KMS-11 (cell line): ENCODE data around the gene MT1X.
"Not testable (repeated sequence)": the region's sequence is repeated elsewhere in the genome, so short reads cannot be mapped to it uniquely, and the experiment has no call there.

Experiments
- H2AFZ ChIP-seq: fragments of 200-600 bp; sonication (generic); 2 replicates; pipeline ENCODE4 v1.6.1; 2016; ENCODE audit warnings: antibody characterized with exemption, mixed run types, low read depth
- H3K27ac ChIP-seq: fragments of 200-600 bp; sonication (generic); 2 replicates; pipeline ENCODE4 v1.6.1; 2016; ENCODE audit warnings: mild to moderate bottlenecking, mixed run types
- H3K27me3 ChIP-seq: fragments of 200-600 bp; sonication (generic); 2 replicates; pipeline ENCODE4 v1.6.1; 2017; ENCODE audit warnings: mild to moderate bottlenecking, low read depth, mixed run types, moderate library complexity; ENCODE audit not compliant: insufficient read depth
- H3K36me3 ChIP-seq: fragments of 200-600 bp; sonication (generic); 2 replicates; pipeline ENCODE4 v1.6.1; 2017; ENCODE audit warnings: mild to moderate bottlenecking, mixed run types; ENCODE audit not compliant: insufficient read depth
- H3K4me1 ChIP-seq: fragments of 200-600 bp; sonication (generic); 2 replicates; pipeline ENCODE4 v1.6.1; 2016; ENCODE audit warnings: mild to moderate bottlenecking, low read depth, mixed run types; ENCODE audit not compliant: poor library complexity, severe bottlenecking
- H3K4me2 ChIP-seq: fragments of 200-600 bp; sonication (generic); 2 replicates; pipeline ENCODE4 v1.7.0; 2016; ENCODE audit warnings: mild to moderate bottlenecking, mixed run types
- H3K4me3 ChIP-seq: fragments of 200-600 bp; sonication (generic); IDR thresholded peaks from 2 replicates; pipeline ENCODE4 v1.6.1; 2017; ENCODE audit warnings: low read depth, low read length, mixed read lengths; ENCODE audit not compliant: insufficient read depth
- H3K79me2 ChIP-seq: fragments of 200-600 bp; sonication (generic); 2 replicates; pipeline ENCODE4 v1.6.1; 2016; ENCODE audit warnings: low read depth, mixed run types; ENCODE audit not compliant: insufficient read depth
- H3K9ac ChIP-seq: fragments of 200-600 bp; sonication (generic); 2 replicates; pipeline ENCODE4 v1.6.1; 2016; ENCODE audit warnings: mild to moderate bottlenecking, mixed run types
- H4K20me1 ChIP-seq: fragments of 200-600 bp; sonication (generic); 2 replicates; pipeline ENCODE4 v1.6.1; 2016; ENCODE audit warnings: mild to moderate bottlenecking, mixed run types; ENCODE audit not compliant: insufficient read depth
- TF ChIP-seq, protein P1 (sequence below): fragments of 200-600 bp; sonication (generic); conservative IDR thresholded peaks from 2 replicates; pipeline ENCODE4 v1.6.1; 2017; ENCODE audit warnings: low read depth, mild to moderate bottlenecking, antibody characterized with exemption, low read length, moderate library complexity, mixed read lengths

MT1X gene

GRCh38 chr16:56667581-56668571 lies 14.4 kb upstream of the MT1X start, which contains the start of gene MT1G:
Gene MT1G, minus strand, starts transcription at chr16:56668065. Its CDS starts 72 bp downstream, at chr16:56667993.
- no peak within 1 kb of the TSS for H3K4me3 ChIP-seq

DNA sequence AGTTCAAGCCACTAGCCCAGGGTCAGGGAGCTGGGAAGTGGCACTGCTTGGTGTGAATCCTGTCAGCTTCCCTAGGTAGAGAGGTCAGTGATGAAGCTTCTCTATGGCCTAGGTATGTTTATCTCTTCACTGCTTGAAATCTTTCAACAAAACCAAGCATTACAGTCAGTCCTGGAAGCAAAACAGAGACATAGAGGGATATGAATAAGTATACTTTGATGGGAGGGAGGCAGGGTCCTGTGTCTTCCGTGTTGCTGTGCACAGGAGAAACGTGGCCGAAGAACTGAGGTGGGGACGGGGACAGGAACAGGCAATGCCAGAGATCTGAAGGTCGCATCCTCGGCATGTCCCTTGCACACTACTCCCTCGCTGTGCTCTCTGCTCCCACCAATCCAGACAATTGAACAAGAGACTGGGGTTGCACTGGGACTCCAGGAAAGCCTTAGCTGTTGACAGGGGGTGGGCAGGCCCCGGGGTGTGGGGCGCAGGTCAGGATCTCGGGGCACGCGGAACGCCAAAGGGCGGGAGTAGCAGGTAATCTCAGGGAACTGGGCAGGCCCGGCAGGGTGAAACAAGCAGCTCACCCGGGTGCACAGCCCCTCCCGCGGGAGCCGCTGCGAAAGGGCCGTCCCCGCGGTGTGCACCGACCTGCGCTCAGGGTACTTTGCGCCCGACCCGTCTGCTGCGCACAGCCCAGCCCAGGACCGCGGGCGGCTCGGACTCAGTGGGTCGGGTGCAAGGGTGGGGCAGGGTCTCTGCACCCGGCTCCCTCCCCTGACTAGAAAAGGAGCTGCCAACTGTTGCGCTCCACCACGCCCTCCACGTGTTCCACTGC lies 13.0 kb upstream of the MT1X start, which contains the start of gene MT1H:
TSS of gene MT1H (plus strand) at position 810 of the 835 bp plus-strand sequence. CDS start 71 bp downstream, outside the sequence.
- Histone ChIP-seq H3K4me3 (no peak within 1 kb of the TSS), H3K36me3 (no peaks in the 10 kb centered on the region), H3K27me3 (peaks cover 13% of the 10 kb centered on the region; the same call in 1 of the 2 replicates), H3K79me2 (no peaks in the 10 kb centered on the region), H3K4me2 (no peak within 1 kb of the TSS), H2AFZ (no peak within 1 kb of the TSS), H3K27ac (no peak within 1 kb of the TSS), H3K9ac (no peak within 1 kb of the TSS), H3K4me1 (no peaks in the 10 kb centered on the region), H4K20me1 (no peaks in the 10 kb centered on the region)
- TF ChIP-seq, protein P1, sequence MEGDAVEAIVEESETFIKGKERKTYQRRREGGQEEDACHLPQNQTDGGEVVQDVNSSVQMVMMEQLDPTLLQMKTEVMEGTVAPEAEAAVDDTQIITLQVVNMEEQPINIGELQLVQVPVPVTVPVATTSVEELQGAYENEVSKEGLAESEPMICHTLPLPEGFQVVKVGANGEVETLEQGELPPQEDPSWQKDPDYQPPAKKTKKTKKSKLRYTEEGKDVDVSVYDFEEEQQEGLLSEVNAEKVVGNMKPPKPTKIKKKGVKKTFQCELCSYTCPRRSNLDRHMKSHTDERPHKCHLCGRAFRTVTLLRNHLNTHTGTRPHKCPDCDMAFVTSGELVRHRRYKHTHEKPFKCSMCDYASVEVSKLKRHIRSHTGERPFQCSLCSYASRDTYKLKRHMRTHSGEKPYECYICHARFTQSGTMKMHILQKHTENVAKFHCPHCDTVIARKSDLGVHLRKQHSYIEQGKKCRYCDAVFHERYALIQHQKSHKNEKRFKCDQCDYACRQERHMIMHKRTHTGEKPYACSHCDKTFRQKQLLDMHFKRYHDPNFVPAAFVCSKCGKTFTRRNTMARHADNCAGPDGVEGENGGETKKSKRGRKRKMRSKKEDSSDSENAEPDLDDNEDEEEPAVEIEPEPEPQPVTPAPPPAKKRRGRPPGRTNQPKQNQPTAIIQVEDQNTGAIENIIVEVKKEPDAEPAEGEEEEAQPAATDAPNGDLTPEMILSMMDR, result no peak

More at GRCh38 chr16:56667581-56668571, 14.4 kb upstream of the MT1X start, which contains the start of gene MT1G:
- no peaks in the 10 kb centered on the region for H3K79me2 ChIP-seq
- H4K20me1 ChIP-seq, result no peaks in the 10 kb centered on the region
- H3K27me3 ChIP-seq, result peaks cover 13% of the 10 kb centered on the region; the same call in 1 of the 2 replicates
- H3K27ac ChIP-seq, result no peak within 1 kb of the TSS
- H3K4me2 ChIP-seq, result no peak within 1 kb of the TSS
- H3K36me3 ChIP-seq, result no peaks in the 10 kb centered on the region
- no peak within 1 kb of the TSS for H2AFZ ChIP-seq
- no peak within 1 kb of the TSS for H3K9ac ChIP-seq
- no peaks in the 10 kb centered on the region for H3K4me1 ChIP-seq
- TF ChIP-seq, protein P1, result no peak

DNA sequence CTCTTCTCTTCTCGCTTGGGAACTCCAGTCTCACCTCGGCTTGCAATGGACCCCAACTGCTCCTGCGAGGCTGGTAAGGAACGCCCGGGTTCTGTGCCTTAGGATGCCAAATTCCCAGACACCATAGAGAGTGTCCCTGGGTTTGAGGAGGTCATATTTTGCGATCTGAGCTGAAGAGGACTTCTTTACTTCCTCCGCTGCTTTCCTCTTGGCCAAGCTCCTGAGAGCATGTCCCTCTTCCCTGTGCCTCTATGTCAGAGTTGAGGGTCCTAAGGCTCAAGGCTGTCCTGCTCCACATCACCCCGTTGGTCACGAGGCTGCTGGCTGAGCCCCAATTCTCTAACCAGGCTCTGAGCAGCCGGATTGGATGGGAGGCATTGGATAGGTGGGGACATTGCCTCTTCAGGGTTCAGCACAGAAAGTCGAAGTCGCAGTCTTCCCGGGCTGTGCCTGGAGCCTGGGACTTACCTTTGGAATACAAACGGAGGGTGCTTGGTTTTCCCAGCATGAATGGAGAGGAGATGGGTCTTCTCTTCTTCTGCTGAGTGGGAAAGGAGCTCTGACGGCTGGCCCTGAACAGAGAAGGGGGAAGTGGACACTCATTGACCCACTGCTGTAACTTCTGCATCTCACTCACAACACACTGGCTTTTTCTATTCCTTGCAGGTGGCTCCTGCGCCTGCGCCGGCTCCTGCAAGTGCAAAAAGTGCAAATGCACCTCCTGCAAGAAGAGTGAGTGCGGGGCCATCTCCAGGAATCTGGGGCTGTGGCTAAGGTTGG lies 12.2 kb upstream of the MT1X start:
- Histone ChIP-seq H3K4me2 (no peak overlapping the region), H3K79me2 (no peaks in the 10 kb centered on the region), H3K27me3 (peaks cover 13% of the 10 kb centered on the region; the same call in 1 of the 2 replicates), H3K9ac (no peak overlapping the region), H3K4me1 (no peaks in the 10 kb centered on the region), H2AFZ (no peak overlapping the region), H4K20me1 (no peaks in the 10 kb centered on the region), H3K36me3 (no peaks in the 10 kb centered on the region), H3K27ac (no peak overlapping the region), H3K4me3 (no peak overlapping the region)
- TF ChIP-seq, protein P1, result no peak

GRCh38 chr16:56670620-56670934 lies 11.7 kb upstream of the MT1X start:
- Histone ChIP-seq H3K4me2 (no peak overlapping the region), H3K27me3 (peaks cover 13% of the 10 kb centered on the region; the same call in 1 of the 2 replicates), H3K27ac (no peak overlapping the region), H3K79me2 (no peaks in the 10 kb centered on the region), H2AFZ (no peak overlapping the region), H3K36me3 (no peaks in the 10 kb centered on the region), H3K9ac (no peak overlapping the region), H4K20me1 (no peaks in the 10 kb centered on the region), H3K4me1 (no peaks in the 10 kb centered on the region), H3K4me3 (no peak overlapping the region)
- TF ChIP-seq, protein P1, result no peak

DNA sequence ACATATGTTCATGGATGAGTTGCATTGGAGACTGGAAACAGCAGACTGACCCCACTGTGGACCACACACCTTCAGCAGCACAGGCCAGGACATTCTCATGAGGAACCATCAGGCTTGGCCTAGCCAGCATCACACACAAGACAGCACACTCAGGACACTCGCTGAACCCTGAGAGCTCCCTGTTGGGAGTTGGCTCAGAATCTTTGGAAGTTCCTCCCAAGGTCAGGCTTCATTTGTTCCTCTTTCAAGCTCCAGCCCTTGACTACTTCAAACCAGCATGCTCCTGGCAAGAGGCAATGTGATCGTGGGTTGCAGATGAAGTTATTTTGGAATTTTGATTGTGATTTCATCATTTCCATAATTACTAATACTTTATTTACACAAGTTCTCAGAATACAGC lies 10.6 kb upstream of the MT1X start:
- H3K4me2 ChIP-seq, H3K9ac ChIP-seq, H3K36me3 ChIP-seq, H3K4me3 ChIP-seq, H3K79me2 ChIP-seq, H2AFZ ChIP-seq, H3K4me1 ChIP-seq, H3K27ac ChIP-seq, H4K20me1 ChIP-seq: not testable (repeated sequence)
- peaks cover 13% of the 10 kb centered on the region; the same call in 1 of the 2 replicates for H3K27me3 ChIP-seq

DNA sequence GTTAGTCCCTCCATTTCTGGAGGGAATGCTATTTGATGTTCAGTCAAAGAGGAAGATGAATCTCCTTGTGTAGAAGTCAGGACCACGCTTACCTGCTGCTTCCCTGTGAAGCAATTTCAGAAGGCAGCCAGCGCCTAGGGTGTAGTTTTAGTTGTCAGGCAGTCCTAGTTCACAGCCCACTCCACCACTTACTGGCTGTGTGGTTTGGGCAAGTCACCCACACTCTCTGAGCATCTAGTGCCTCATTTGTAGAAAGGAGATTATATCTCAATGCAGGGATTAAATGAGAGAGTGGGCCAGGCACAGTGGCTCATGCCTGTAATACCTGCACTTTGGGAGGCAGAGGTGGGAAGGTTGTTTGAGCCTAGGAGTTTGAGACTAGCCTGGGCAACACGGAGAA lies 10.1 kb upstream of the MT1X start:
- H3K27me3 ChIP-seq, result peaks cover 13% of the 10 kb centered on the region; the same call in 1 of the 2 replicates

More for the DNA sequence above, 10.1 kb upstream of the MT1X start:
- H3K4me1 ChIP-seq, H3K9ac ChIP-seq, H2AFZ ChIP-seq, H3K27ac ChIP-seq, H3K79me2 ChIP-seq, H3K36me3 ChIP-seq, H4K20me1 ChIP-seq, H3K4me3 ChIP-seq, H3K4me2 ChIP-seq: not testable (repeated sequence)
